ENCODE data around the gene OCIAD1.
A peak's percentile ranks its signal among the peaks of the same experiment; 100 is the strongest.

OCIAD1 gene

GRCh38 chr4:48891028-48891619 lies 60.2 kb downstream of the OCIAD1 start:
- DNase-seq (ENCODE audit: low read depth), result no peak

- DNase-seq (ENCODE audit: low read depth), result peak; percentile 2
Measured at GRCh38 chr4:48896845-48897244, 66.0 kb downstream of the OCIAD1 start.

GRCh38 chr4:48898733-48899431 lies 68.0 kb downstream of the OCIAD1 start:
- peak; percentile 2 for DNase-seq (ENCODE audit: low read depth)

- DNase-seq (ENCODE audit: low read depth), result no peak
Measured at GRCh38 chr4:48899432-48899749, 68.5 kb downstream of the OCIAD1 start.

GRCh38 chr4:48899950-48900349 lies 69.1 kb downstream of the OCIAD1 start:
- no peak for DNase-seq (ENCODE audit: low read depth)

- DNase-seq (ENCODE audit: low read depth), result no peak
Measured at GRCh38 chr4:48901196-48901595, 70.3 kb downstream of the OCIAD1 start.

GRCh38 chr4:48902266-48902665 lies 71.4 kb downstream of the OCIAD1 start:
- DNase-seq (ENCODE audit: low read depth), result no peak

- DNase-seq (ENCODE audit: low read depth), result no peak
Measured at GRCh38 chr4:48904101-48904500, 73.2 kb downstream of the OCIAD1 start.

GRCh38 chr4:48904541-48905142 lies 73.8 kb downstream of the OCIAD1 start:
- DNase-seq (ENCODE audit: low read depth), result no peak

GRCh38 chr4:48905363-48906015 lies 74.6 kb downstream of the OCIAD1 start:
- no peak for DNase-seq (ENCODE audit: low read depth)

GRCh38 chr4:48906206-48907173 lies 75.6 kb downstream of the OCIAD1 start, which contains the start of gene OCIAD2:
Gene OCIAD2, minus strand, starts transcription at chr4:48906774. Its CDS starts 2,225 bp downstream, at chr4:48904549.
- DNase-seq (ENCODE audit: low read depth), result no peak

GRCh38 chr4:48907706-48908477 lies 77.0 kb downstream of the OCIAD1 start:
- no peak for DNase-seq (ENCODE audit: low read depth)

GRCh38 chr4:48908687-48909086 lies 77.8 kb downstream of the OCIAD1 start:
- DNase-seq (ENCODE audit: low read depth), result no peak

- DNase-seq (ENCODE audit: low read depth), result no peak
Measured at GRCh38 chr4:48909697-48910096, 78.8 kb downstream of the OCIAD1 start.

GRCh38 chr4:48910511-48910910 lies 79.6 kb downstream of the OCIAD1 start:
- DNase-seq (ENCODE audit: low read depth), result no peak
